Left renal pelvis (tissue), 4 donors: ENCODE measurements around the gene LGALS8. TPM values are rescaled to one million over a fixed set of nuclear protein-coding genes. Genes with fewer than 3 reads are reported as not detected.
"Not testable (repeated sequence)": the region's sequence is repeated elsewhere in the genome, so short reads cannot be mapped to it uniquely, and the experiment has no call there.

Source experiments
- DNase-seq, 4 donors: peaks; one replicate each; pipeline ENCODE4 v3.0.0-alpha.2; 2013; ENCODE audit warnings: low read depth in 4 of 4, low spot score in 3 of 4
- polyA plus RNA-seq, 4 donors: library from polyadenylated mRNA; unstranded; fragments of 120-200 nt; gene quantifications; one replicate each; pipeline ENCODE4 v1.2.1, GENCODE V29; 2013; ENCODE audit not compliant: insufficient read length in 4 of 4

Gene LGALS8
- polyA plus RNA-seq: 10 to 100 TPM; 67.6 to 91.6 (median 82.6) TPM

DNA sequence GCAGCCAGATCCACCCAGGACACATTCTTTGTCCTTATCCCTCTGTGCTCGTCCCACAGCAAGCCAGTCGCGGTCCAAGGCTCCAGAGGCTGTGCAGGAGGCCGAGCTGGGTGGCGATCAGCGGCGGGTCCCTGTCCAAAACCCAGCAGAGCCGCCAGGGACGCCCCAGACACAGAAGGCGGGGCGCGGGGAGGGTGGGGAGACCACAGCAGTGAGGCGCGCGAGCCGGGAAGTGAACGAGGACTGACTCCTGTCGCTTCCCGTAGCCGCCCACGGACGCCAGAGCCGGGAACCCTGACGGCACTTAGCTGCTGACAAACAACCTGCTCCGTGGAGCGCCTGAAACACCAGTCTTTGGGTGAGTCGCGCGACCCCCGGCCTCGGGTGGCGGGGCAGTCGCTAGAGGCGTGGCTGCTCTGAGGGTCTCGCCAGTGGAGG lies at the start of gene LGALS8:
LGALS8 (plus strand) TSS at position 279 of the 438 bp plus-strand sequence. CDS start 2,089 bp downstream, outside the sequence.
- DNase-seq: peak in 3 of 4 donors; percentile 66 to 72 (median 68)

DNA sequence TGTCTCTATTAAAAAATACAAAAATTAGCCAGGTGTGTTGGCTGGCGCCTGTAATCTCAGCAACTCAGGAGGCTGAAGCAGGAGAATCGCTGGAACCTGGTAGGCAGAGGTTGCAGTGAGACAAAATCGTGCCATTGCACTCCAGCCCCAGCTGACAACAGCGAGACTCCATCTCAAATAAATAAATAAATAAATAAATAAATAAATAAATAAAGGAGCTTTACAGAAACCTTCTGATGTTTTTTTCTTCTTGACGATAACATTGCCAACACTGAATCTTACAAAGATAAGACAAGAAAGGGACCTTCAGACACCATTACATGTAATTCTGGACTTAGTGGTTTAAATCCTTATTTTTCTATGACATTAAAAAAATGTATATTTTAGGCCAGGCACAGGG lies 47.8 kb upstream of the LGALS8 start:
- DNase-seq: no peak

DNA sequence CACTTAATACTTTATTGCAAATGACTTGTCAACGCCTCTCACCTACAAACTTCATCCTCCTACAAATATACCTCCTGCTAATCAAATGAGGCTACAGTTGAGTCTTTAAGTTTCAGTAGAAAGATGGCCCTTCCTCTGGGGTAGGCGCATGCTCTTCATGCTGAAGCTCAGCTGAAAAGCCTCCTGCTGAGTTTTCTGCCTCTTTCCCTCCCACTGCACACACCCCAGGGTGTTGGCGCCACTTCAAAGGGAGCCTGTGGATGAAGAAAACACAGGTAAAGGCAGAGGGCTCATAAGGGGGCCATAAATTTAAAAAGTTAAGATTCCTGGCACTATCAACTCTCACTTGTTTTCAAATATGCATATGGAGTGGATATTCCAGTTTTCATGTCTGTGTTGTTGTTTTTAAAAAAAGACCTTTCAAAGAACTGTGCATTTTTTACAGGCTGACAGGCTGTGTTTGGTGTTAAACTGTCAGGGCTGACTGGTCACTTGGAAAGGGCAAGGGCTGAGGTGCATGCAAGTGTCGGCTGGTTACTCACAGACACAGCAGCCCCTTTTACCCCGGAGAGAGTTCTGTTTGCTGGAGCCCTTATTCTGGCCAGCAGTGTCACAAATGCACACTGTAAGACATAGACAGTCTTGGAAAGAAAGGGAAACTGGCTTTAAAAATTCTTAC lies 42.9 kb upstream of the LGALS8 start:
- DNase-seq: peak in 1 of 4 donors; percentile 20

DNA sequence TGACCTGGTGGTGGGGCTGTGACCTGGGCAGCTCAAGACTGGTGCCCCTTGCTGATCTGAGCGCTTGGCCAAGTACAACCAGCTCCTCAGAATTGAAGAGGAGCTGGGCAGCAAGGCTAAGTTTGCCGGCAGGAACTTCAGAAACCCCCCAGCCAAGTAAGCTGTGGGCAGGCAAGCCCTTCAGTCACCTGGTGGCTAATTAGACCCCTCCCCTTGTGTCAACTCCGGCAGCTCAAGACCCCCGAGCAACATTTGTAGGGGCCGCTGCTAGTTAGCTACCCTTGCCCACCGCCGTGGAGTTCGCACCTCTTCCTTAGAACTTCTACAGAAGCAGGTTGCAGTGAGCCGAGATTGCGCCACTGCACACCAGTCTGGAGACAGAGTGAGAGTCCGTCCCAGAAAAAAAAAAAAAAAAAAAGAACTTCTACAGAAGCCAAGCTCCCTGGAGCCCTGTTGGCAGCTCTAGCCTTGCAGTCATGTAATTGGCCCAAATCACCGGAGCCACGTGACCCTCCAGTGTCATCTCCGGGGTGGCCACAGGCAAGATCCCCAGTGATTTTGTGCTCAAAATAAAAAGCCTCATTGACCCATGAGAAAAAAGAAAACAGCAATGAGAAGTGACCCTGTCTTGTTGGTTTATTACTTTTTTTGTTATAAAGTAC lies 39.3 kb upstream of the LGALS8 start:
- DNase-seq: no peak

DNA sequence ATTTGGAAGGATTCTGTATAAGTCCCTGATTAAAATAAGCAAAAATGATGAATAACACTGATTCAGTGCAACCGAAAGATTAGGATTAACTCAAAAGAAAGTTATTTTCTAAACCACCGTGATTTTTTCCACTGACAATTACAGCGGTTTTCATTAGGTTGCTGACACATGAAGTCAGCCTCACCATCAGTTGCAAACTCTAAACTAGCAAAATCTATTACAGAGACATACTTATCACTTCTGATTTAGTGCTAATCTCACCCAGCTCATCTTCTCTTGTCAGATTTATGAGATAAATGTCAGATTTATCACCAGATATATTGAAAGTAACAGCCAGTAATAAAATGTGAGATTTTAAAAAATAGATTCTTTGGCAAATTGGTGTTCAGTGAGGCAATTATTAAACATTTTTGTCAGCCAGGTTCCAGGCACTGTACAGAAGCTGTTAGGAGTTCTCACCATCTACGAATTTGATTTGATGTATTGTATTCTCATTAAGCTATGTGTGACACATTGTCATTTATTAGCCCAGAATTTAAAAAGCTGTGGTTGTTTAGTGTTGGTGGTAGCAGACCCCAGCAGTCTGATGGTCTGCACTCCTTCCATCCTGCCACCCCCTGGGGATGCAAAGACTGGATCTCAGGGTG lies 37.3 kb upstream of the LGALS8 start:
- no peak for DNase-seq

DNA sequence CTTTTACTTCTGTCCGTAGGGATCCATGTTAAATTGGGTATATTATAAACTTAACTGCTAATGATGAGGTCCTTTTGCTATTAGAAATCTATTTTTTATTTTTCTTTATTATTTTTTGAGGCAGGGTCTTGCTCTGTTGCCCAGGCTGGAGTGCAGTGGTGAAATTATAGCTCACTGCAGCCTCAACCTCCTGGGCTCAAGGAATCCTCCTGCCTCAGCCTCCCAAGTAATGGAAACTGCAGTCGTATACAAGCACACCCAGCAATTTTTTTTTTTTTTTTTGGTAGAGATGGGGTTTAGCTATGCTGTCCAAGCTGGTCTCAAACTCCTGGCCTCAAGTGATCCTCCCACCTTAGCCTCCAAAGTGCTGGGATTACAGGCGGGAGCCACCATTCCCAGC lies 34.6 kb upstream of the LGALS8 start:
- DNase-seq: not testable (repeated sequence)

DNA sequence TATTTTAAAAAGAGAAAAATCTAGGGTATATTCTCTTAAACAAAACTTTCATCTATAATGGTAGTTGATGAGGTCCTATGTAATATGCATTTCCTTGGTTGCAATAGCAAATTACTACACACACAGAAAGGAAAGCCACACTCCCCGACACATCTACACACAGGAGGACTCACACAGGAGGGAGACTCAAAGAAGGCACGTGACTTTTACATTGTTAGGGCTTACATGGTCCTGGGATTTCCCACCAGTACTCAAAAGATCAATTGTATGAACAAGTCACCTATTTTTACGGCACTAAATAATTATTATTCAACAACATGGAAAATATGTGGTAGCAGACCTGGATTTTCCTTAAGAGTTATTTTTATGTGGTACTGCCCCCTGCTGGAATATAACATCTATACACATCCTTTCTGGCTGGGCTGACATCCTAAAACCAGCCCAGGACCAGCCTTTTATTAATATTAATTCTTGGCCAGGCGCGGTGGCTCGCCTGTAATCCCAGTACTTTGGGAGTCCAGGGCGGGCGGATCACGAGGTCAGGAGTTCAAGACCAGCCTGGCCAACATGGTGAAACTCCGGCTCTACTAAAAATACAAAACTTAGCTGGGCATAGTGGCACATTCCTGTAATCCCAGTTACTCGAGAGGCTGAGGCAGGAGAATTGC lies 33.9 kb upstream of the LGALS8 start:
- DNase-seq: peak in 3 of 4 donors; percentile 31 to 44 (median 32)

DNA sequence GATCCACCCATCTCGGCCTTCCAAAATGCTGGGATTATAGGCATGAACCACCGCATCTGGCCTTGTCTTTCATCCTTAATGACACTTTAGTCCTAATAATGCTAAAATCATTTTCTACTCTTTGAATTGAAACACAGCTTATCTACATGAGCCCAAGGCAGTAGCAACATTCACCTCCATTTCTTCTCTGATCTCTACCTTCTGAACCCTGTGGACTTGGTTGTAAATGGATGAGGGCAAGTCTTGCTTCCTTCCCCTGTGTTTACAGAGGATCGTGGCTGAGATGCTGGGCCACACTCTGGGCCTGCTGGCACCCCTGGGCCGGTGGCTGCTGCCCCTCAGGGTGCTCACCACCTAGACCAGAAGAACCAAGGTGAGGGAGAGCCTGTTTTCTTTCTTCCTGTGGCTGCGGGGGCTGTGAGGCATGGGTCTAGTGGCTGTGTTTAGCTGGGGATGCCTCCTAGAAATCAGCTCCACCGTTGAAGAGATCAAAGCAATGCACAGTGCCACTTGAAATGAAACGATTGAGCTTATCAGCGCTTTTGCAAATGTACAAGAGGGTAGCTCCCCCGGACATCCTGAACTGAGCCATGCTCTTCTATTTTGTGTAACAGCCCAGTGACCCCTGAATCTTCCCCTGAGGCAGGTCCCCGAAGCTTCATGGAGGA lies 32.2 kb upstream of the LGALS8 start:
- DNase-seq: no peak

DNA sequence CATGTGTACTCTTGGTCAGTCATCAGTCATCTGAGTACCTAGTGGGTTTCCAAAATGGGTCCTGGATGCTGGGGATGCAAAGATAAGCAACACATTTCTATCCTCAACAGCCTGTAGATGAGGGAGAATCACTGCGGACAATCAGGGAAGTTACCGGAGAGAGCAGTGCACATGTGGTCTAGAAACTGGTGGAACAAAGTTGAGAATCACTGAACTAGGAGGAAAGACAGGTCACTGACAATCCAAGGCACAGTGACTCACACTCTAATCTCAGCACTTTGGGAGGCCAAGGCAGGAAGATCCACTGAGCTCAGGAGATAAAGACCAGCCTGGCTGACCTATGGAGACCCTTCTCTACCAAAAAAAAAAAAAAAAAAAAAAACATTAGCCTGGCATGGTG lies 31.4 kb upstream of the LGALS8 start:
- DNase-seq: no peak

DNA sequence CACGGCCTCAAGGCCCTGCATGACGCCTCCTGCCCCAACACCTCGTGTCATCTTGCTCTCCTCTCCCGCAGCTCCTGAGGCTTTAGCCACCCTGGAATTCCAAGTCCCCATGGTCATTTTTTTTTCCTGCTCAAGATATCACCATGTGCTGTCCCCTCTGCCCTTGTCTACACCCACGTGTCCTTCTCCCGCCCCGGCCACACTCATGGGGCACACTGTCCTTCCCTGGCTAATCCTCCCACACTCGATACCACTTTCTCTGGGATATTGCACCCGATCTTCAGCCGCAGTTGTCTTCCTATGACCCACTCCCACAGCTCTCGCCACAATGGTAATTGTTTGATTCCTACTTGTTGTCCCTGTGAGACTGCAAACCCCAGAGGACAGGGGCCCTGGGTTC lies 29.7 kb upstream of the LGALS8 start:
- no peak for DNase-seq

DNA sequence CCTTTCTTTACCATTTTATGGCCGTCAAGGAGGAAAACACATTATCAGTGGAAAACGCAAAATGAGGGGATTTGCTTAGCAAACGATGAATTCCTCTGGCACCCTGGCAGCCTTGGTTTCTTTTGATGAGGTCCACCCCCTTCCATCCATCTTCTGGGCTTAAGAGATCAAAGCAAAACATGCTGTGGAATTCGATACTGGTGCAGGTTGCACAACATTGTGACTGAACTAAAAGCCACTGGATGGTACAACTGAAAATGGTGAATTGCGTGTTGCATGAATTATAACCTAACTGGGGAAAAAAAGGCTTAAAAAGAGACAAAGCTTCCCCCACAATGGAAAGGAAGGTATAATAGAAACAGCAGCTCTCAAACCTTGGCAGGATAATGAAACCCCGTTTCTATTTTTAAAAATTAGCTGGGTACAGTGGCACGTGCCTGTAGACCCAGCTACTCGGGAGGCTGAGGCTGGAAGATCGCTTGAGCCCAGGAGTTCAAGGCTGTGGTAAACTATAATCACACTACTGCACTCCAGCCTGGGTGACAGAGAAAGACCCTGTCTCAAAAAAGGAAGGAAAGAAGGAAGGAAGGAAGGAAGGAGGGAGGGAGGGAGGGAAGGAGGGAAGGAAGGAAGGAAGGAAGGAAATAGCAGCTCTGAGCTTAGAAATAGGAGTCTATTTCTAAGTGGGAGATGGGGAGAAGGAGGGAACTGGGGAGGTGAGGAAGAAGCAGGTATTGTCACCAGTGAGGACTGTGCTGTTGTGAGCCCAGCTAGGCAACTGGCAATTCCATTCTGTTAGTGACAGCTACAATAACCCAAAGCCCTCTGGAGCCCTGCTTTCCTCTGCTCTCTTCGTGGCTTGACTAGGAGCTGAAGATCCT lies 29.0 kb upstream of the LGALS8 start:
- DNase-seq: no peak

DNA sequence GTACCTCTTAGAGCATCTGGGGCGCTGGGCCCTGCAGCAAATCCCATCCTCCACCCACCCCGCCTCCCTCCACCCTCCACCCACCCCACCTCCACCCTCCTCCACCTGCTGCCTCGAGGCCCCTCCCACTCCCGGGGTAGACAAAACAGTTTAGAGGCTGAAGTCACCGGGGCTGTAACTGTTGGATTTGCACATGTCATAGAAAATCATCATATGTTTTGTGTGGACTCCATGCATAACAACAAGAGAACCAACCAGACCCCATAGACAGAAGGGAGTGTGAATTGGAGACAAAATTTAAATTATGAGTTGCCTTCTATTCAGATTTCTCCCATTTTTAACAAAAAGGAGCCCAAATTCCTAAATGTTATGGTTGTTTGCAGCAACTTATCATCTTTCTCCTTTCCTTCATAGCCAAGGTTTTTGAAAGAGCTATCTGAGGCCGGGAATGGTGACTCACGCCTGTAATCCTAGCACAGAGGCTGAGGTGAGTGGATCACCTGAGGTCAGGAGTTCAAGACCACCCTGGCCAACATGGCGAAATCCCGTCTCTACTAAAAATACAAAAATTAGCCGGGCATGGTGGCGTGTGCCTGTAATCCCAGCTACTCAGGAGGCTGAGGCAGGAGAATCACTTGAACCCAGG lies 28.2 kb upstream of the LGALS8 start:
- DNase-seq: no peak

DNA sequence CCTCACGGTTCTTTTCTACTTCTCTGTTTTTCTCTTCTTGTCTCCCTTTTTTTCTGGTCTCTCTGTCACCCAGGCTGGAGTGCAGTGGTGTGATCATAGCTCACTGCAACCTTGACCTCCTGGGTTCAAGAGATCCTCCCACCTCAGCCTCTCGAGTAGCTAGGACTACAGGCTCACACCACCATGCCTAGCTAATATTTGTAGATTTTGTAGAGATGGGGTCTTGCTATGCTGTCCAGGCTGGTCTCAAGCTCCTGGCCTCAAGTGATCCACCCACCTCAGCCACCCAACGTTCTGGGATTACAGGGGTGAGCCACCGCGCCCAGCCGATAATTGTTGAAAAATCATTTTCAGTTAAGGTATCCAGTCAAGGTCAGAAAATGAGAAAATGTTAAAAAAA lies 25.9 kb upstream of the LGALS8 start:
- no peak for DNase-seq

DNA sequence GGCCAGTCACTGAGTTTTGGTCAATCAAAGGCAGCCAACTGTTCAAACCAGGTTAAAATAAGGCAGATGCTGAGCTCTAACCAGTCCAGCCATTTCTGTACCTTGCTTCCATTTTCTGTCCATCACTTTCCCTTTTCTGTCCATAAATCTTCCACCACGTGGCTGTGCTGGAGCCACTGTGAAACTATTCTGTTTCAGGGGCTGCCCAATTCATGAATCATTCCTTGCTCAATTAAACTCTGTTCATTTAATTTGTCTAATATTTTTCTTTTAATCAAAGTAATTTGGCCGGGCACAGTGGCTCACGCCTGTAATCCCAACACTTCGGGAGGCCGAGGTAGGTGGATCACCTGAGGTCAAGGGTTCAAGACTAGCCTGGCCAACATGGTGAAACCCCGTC lies 22.7 kb upstream of the LGALS8 start:
- DNase-seq: no peak

DNA sequence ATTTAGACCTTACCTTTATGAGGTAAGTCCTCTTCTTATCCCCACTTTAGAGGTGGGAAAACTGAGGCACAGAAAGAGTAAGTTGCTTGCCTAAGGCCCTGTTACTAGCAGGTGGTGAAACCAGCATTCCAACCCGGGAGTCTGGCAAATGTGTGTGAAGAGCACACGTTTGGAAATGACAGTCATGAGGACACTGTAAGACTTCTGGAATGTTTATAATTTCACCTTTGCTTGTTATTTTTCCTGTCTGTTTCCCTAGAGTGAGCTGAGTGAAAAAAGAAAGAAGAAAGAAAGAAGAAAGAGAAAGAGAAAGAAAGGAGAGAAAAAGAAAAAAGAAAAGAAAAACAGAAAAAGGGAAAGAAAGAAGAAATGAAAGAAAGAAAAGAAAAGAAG lies 21.2 kb upstream of the LGALS8 start:
- DNase-seq: no peak

DNA sequence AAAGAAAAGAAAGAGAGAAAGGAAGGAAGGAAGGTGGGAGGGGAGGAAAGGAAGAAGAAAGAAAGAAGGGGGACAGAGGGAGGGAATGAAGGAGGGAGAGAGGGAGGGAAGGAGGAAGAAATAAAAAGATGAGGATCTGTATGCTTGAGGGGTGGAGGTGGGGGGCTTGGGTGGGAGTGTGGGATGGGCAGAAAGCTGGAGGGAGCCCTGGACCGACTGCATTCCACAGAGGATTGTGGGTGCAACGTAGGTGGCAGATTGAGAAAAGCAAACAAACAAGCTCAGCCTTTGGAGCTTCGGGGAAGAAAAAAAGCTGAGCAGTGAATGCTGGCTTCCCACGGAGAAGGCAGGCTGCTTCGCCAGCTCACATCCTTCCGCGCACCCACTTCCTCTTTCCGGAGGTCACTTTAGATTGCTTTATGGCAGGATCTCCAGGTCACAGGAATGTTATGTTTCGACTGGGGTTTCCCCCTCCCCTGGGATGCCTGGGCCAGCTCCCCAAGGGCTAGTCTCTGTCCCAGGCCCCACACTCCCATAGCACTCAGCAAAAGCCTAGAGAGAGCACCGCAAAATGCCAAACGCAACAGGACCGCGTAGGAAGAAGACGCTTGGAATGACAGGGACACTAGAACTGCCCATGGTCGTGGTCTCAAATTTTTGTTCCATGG lies 20.7 kb upstream of the LGALS8 start:
- DNase-seq: peak in 2 of 4 donors; percentile 31 to 37

DNA sequence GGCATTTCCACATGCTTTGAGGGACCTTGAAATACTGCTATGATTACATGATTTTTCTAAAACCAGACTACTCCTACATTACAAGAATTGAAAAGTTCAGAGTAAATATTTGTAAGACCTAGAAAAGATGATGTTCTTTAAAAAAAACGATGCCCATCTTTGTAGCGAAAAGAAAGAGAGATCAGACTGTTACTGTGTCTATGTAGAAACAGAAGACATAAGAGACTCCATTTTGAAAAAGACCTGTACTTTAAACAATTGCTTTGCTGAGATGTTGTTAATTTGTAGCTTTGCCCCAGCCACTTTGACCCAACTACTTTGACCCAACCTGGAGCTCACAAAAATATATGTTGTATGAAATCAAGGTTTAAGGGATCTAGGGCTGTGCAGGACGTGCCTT lies 19.4 kb upstream of the LGALS8 start:
- DNase-seq: not testable (repeated sequence)

DNA sequence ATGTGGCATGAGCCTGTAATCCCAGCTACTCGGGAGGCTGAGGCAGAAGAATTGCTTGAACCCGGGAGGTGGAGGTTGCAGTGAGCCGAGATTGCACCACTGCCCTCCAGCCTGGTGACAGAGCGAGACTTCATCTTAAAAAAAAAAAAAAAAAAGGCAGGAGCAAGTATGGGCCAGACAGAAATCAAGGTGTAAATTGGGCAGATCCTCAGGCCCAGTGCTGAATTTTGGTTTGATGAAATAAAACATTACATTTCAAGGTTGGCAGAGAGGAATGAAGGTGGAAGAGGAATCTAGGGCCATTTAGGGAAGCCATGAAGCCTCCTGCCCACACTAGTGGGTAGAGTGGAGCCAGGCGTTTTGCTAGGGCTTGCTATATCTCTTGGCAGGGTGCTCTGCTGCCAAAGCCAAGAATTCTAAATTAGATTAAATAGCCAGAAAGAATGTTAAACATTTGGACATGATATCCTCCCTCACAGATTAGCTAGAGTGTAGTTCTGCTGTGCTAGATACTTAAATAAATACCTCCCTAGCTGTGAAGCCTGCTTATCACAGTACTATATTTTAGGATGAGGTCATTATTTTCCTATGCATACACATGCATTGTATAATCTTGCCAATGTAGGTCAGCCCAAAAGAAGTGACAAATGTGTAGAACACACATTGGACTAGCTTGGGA lies 16.6 kb upstream of the LGALS8 start:
- DNase-seq: no peak
